Measurements from ENCODE around the gene ACTR2. TPM values are rescaled to one million over a fixed set of nuclear protein-coding genes. Genes with fewer than 3 reads are reported as not detected.

ACTR2 gene
- total and polyA plus RNA-seq, 9 of the 15 experiments (the other 6 are each of a cell fraction or from before 2014, with no cell fraction given) = 47.3 to 239 (median 108) TPM

DNA sequence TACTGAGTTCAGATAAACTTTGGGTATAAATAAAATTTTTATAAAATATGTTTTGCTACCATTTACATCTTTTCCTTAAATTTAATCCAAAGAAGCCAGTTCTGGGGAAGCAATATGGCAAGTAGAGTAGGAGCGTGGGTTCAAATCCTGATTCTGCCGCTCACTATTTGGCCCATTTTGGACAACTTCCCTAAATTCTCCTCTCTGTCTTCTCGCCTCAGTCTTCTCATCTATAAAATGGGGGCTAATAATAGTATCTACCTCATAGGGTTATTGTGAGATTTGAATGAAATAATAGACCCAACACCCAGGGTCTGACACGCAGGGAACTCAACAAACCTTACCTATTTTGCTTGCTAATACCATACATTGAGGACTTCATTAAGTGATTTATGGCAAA lies 59.7 kb downstream of the ACTR2 start (continued):
- no peak for TF ChIP-seq EP400 (IDR thresholded peaks at IDR 0.05)
- TF ChIP-seq POLR2G (IDR thresholded peaks at IDR 0.05; ENCODE audit: low read depth, low read length) = no peak
- peak; percentile 94 for TF ChIP-seq RBM25 (IDR thresholded peaks at IDR 0.05; ENCODE audit: low read depth, low read length, severe bottlenecking)
- TF ChIP-seq, protein P1, sequence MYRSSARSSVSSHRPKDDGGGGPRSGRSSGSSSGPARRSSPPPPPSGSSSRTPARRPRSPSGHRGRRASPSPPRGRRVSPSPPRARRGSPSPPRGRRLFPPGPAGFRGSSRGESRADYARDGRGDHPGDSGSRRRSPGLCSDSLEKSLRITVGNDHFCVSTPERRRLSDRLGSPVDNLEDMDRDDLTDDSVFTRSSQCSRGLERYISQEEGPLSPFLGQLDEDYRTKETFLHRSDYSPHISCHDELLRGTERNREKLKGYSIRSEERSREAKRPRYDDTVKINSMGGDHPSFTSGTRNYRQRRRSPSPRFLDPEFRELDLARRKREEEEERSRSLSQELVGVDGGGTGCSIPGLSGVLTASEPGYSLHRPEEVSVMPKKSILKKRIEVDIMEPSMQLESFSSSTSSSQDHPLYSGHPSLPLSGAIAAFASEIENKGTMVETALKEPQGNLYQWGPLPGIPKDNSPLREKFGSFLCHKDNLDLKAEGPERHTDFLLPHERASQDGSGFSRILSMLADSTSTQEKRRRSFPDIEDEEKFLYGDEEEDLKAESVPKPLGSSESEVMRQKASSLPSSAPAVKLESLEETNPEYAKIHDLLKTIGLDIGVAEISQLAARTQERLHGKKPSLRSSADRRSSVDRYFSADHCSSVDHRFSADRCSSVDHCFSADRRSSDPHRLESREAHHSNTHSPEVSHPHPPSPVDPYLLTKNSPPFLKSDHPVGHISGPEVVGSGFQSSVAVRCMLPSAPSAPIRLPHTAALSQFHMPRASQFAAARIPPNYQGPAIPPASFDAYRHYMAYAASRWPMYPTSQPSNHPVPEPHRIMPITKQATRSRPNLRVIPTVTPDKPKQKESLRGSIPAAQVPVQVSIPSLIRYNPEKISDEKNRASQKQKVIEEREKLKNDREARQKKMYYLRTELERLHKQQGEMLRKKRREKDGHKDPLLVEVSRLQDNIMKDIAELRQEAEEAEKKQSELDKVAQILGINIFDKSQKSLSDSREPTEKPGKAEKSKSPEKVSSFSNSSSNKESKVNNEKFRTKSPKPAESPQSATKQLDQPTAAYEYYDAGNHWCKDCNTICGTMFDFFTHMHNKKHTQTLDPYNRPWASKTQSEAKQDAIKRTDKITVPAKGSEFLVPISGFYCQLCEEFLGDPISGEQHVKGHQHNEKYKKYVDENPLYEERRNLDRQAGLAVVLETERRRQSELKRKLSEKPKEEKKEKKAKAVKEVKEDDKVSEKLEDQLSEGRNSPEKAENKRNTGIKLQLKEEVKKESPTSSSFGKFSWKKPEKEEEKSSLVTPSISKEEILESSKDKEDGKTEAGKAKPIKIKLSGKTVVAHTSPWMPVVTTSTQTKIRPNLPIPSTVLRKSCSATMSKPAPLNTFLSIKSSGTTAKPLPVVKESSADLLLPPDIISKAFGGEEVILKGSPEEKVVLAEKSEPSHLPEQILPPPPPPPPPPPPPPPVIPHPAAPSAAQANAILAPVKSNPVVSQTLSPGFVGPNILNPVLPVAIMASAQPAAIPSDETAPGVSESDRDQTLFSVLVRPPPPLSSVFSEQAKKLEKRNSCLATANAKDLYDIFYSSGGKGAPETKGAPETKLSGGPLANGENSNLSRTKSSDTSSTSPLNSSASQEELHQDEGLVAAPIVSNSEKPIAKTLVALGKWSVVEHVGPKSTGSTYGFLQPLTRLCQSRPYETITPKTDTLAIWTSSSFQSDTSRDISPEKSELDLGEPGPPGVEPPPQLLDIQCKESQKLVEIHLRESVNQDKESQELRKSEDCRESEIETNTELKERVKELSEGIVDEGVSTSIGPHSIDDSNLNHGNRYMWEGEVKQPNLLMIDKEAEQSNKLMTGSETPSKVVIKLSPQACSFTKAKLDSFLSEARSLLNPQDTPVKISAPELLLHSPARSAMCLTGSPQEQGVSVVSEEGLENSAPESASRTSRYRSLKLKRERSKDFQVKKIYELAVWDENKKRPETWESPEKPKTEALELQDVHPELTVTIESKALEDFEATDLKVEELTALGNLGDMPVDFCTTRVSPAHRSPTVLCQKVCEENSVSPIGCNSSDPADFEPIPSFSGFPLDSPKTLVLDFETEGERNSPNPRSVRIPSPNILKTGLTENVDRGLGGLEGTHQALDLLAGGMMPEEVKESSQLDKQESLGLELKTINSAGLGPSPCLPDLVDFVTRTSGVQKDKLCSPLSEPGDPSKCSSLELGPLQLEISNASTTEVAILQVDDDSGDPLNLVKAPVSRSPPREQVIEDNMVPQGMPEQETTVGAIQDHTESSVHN (IDR thresholded peaks at IDR 0.05; ENCODE audit: borderline replicate concordance in 1 of 2, low read depth in 1 of 2) = no peak
- TF ChIP-seq KDM1A (IDR thresholded peaks at IDR 0.05) = 0 out of 4 replicates have a peak, but pooled peaks of 1 of the 2 experiments have one; percentile 29
- TF ChIP-seq CHD4 (IDR thresholded peaks at IDR 0.05; ENCODE audit: insufficient read depth, insufficient replicate concordance, low read depth, low read length, poor library complexity, severe bottlenecking) = peak; percentile 49
- no peak for TF ChIP-seq KLF1 (tag; IDR thresholded peaks at IDR 0.05)
- no peak for TF ChIP-seq SMAD1 (IDR thresholded peaks at IDR 0.05; ENCODE audit: low read depth, low read length, partially characterized antibody)
- TF ChIP-seq, protein P2, sequence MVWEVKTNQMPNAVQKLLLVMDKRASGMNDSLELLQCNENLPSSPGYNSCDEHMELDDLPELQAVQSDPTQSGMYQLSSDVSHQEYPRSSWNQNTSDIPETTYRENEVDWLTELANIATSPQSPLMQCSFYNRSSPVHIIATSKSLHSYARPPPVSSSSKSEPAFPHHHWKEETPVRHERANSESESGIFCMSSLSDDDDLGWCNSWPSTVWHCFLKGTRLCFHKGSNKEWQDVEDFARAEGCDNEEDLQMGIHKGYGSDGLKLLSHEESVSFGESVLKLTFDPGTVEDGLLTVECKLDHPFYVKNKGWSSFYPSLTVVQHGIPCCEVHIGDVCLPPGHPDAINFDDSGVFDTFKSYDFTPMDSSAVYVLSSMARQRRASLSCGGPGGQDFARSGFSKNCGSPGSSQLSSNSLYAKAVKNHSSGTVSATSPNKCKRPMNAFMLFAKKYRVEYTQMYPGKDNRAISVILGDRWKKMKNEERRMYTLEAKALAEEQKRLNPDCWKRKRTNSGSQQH (CRISPR knock-in tag; IDR thresholded peaks at IDR 0.05) = no peak
- no peak for TF ChIP-seq ZNF165 (CRISPR knock-in tag; IDR thresholded peaks at IDR 0.05; ENCODE audit: borderline replicate concordance)
- TF ChIP-seq, protein P3, sequence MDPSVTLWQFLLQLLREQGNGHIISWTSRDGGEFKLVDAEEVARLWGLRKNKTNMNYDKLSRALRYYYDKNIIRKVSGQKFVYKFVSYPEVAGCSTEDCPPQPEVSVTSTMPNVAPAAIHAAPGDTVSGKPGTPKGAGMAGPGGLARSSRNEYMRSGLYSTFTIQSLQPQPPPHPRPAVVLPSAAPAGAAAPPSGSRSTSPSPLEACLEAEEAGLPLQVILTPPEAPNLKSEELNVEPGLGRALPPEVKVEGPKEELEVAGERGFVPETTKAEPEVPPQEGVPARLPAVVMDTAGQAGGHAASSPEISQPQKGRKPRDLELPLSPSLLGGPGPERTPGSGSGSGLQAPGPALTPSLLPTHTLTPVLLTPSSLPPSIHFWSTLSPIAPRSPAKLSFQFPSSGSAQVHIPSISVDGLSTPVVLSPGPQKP (CRISPR knock-in tag; IDR thresholded peaks at IDR 0.05) = no peak
- TF ChIP-seq C11orf30 (IDR thresholded peaks at IDR 0.05; ENCODE audit: low read depth) = no peak
- no peak for TF ChIP-seq KAT8 (IDR thresholded peaks at IDR 0.05; ENCODE audit: low read depth)
- TF ChIP-seq CHD2 (IDR thresholded peaks at IDR 0.05; ENCODE audit: low read depth, low read length) = no peak
- TF ChIP-seq ZKSCAN8 (CRISPR knock-in tag; IDR thresholded peaks at IDR 0.05) = no peak

Data from K562 (cell line).